Astrocyte (in vitro differentiated cells and primary cell): Measurements from ENCODE around the gene LYRM4.

Source experiments
- EZH2 ChIP-seq: IDR thresholded peaks from 2 replicates; pipeline ENCODE4 v1.6.1; 2012; ENCODE audit warnings: mild to moderate bottlenecking, low read length, inconsistent platforms; ENCODE audit not compliant: insufficient read depth
- TF ChIP-seq, protein P1 (sequence below): IDR thresholded peaks from 2 replicates; pipeline ENCODE4 v1.5.1; 2011; ENCODE audit warnings: low read depth, mild to moderate bottlenecking, inconsistent platforms, low read length, moderate library complexity; ENCODE audit not compliant: insufficient read depth

DNA sequence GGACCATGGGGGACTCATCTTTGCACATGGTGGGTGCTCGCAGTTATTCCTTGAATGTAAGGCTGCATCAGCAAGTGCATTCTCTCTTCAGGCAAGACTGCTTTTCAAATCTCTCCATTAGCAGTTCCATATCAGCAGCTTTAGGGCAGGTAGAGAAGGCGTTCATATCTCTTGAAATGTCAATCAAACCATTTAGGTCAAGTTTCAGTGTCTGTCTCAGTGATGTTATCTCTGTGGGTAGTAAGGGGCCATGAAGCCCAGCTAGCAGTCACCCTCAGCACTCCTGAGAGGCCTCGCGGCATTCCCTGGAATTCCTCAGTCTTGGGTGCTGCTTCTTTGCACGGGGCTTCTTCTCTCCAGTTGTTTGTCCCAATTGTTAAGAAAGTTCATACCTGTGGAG is 24.8 kb upstream of the LYRM4 start:
- TF ChIP-seq, protein P1, sequence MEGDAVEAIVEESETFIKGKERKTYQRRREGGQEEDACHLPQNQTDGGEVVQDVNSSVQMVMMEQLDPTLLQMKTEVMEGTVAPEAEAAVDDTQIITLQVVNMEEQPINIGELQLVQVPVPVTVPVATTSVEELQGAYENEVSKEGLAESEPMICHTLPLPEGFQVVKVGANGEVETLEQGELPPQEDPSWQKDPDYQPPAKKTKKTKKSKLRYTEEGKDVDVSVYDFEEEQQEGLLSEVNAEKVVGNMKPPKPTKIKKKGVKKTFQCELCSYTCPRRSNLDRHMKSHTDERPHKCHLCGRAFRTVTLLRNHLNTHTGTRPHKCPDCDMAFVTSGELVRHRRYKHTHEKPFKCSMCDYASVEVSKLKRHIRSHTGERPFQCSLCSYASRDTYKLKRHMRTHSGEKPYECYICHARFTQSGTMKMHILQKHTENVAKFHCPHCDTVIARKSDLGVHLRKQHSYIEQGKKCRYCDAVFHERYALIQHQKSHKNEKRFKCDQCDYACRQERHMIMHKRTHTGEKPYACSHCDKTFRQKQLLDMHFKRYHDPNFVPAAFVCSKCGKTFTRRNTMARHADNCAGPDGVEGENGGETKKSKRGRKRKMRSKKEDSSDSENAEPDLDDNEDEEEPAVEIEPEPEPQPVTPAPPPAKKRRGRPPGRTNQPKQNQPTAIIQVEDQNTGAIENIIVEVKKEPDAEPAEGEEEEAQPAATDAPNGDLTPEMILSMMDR: no peak
- TF ChIP-seq EZH2: no peak
